Adipocyte (in vitro differentiated cells): ENCODE measurements around the gene IRF2.
A peak's percentile ranks its signal among the peaks of the same experiment; 100 is the strongest.
"Not testable (repeated sequence)": the region's sequence is repeated elsewhere in the genome, so short reads cannot be mapped to it uniquely, and the experiment has no call there.

Experiments used
- DNase-seq: peaks from one replicate; pipeline ENCODE4 v3.0.0-alpha.2; 2015; ENCODE audit warnings: low read depth
- H3K27me3 ChIP-seq: replicated peaks from 2 replicates; pipeline ENCODE4 v1.7.0; 2013; ENCODE audit warnings: mild to moderate bottlenecking, low read length, moderate library complexity; ENCODE audit not compliant: control insufficient read depth, insufficient read depth
- H3K36me3 ChIP-seq: 2 replicates; pipeline ENCODE4 v1.7.0; 2013; ENCODE audit warnings: low read length, mild to moderate bottlenecking, moderate library complexity; ENCODE audit not compliant: control insufficient read depth, insufficient read depth, severe bottlenecking
- H3K4me1 ChIP-seq: 2 replicates; pipeline ENCODE4 v1.7.0; 2013; ENCODE audit warnings: mild to moderate bottlenecking, low read length, moderate library complexity; ENCODE audit not compliant: control insufficient read depth, insufficient read depth
- H3K4me3 ChIP-seq: 2 replicates; pipeline ENCODE4 v1.7.0; 2013; ENCODE audit warnings: mild to moderate bottlenecking, low read length, moderate library complexity
- H3K9ac ChIP-seq: 2 replicates; pipeline ENCODE4 v1.7.0; 2013; ENCODE audit warnings: mild to moderate bottlenecking, low read length, moderate library complexity
- H3K9me3 ChIP-seq: 2 replicates; pipeline ENCODE4 v1.7.0; 2013; ENCODE audit warnings: mild to moderate bottlenecking, low read length, moderate library complexity; ENCODE audit not compliant: control insufficient read depth

The IRF2 gene

DNA sequence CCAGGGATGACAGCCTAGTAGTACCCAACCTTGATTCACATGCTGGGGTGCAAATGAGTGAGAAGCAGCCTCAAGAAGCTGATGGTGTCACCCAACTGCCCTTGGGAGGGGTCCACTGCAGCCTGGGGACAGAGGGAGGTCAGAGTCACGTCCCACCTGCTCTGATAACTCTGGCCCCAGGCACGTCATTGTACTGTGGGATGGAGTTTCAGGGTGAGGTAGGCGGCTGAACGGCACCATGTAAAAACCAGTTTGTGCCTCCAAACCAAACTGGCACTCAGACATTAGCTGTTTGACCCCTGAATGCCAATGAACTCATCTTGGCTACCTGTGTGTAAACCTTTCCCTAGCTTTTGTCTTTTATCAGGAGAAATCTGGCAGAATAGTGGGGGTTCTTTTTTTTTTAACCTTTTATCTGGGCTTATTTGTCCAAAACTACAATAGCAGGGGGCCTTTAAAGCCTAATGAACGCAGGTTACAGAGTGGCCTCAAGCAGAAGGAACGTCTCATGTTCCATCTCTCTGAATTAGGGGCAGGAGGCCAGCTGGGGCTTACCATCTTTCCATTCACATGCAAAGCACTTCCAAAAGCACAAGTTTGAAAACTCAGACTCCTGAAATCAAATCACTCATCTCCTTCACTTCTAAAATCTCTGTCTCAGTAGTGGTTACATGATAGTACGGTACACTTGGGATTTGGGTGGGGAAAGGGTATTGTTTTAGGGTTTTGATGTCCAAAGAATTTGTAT is 89.4 kb downstream of the IRF2 start:
- H3K27me3 ChIP-seq: no peaks in the 10 kb centered on the region
- H3K4me1 ChIP-seq: peaks cover 47% of the 10 kb centered on the region
- DNase-seq: peak; percentile 61
- H3K4me3 ChIP-seq: peak overlapping the region; percentile 72
- peak overlapping the region; percentile 84 for H3K9ac ChIP-seq
- no peaks in the 10 kb centered on the region for H3K9me3 ChIP-seq
- peaks cover 37% of the 10 kb centered on the region for H3K36me3 ChIP-seq

DNA sequence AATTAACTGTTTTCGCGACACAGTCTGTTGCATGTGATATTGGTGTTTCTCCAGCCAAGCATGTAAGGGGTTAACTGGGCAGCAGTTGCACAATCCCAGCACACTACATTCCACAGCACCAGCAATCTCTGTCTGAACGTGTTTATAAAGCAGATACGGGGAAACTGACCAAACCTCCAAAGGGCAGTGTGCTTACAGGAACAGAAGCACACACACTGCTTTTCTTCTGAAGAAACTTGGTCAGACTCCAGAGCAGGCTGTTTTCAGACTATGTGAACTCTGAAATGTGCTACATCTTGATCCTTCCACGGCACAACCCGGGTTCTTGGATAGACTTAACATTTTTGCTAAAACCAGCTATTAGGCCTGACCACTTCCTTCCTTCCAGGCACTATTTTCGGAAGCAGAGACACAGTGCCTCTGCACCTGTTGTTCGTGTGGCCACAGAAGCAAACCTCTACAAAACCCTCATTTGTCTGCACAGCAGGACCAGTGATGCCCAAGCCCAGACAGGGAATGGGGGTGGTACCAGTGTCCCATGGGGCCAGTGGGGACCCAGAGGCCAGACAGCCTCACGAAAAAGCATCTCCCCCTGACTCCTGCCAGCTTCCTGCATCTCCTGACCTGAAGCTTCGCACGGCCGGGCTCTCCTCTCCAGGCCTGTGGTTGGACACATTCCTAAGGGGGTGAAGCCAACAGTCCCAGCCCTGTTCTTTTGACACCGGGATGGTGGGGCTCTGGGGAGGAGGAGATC is 90.1 kb downstream of the IRF2 start:
- Histone ChIP-seq H3K9me3 (no peaks in the 10 kb centered on the region), H3K4me1 (peaks cover 47% of the 10 kb centered on the region), H3K36me3 (peaks cover 29% of the 10 kb centered on the region), H3K4me3 (peak overlapping the region; percentile 72), H3K9ac (peak overlapping the region; percentile 84), H3K27me3 (no peaks in the 10 kb centered on the region)
- DNase-seq: peak; percentile 89

DNA sequence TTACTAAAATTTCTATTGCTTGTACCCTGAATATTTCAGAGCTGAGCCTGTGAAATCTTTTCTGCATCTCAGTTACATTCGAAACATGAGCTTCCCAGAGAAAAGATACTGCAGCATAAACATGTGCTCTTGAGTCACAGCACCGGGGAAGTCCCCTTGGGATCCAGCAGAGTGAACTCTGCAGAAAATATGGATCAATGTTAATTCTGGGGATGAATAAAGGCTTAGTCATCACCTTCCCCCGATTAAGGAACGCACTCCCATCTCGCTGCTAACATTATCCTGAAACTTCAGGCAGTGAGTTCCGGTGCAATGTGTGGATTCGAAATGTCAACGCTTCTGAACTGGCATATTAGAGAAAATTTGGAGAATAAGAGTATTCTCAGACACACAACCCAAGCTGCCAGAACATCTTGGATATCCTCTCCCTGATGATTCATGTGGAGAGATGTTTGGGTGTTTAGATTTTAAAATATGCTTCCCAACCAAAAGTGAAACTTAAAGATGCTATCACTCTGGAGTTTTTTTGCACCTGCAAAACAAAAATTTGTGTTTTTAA is 90.8 kb downstream of the IRF2 start:
- DNase-seq: peak; percentile 93

DNA sequence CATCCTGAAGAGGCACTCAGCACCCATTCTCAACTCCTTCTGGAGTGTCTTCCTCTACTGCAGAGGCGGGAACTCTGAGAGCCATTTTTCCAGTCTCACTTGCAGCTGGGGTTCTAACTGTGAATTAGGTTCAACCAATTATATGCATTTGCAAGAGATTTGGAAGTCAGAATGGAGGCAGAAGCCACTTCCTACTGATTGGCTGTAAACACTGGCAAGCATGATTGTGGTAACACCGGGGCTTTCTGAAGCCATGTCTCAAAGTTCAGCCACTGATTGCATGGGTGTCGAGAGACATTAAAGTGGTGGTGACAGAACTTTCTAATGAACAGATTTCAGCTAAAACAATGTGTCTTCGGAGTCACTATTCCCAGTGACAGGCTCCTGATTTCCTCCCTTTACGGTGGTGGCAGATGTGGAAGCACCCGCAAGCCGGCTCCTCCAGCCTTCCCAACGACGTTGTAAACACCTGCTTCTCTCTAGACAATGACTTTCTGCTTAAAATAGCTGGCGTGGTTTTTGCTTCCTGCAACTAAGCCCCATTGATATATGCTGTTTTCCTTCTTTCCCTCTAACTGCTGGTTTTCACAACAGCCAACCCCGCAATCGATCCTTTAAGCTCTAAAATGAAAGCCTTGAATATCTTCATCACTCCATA is 92.0 kb downstream of the IRF2 start:
- Histone ChIP-seq H3K36me3 (peaks cover 10% of the 10 kb centered on the region), H3K4me1 (peaks cover 47% of the 10 kb centered on the region), H3K27me3 (no peaks in the 10 kb centered on the region), H3K4me3 (peak overlapping the region; percentile 72), H3K9ac (peak overlapping the region; percentile 84), H3K9me3 (no peaks in the 10 kb centered on the region)
- DNase-seq: no peak

More for the DNA sequence above, 90.8 kb downstream of the IRF2 start:
- peaks cover 23% of the 10 kb centered on the region for H3K36me3 ChIP-seq
- H3K27me3 ChIP-seq: no peaks in the 10 kb centered on the region
- no peaks in the 10 kb centered on the region for H3K9me3 ChIP-seq
- H3K4me3 ChIP-seq: peak overlapping the region; percentile 72
- peak overlapping the region; percentile 84 for H3K9ac ChIP-seq
- peaks cover 47% of the 10 kb centered on the region for H3K4me1 ChIP-seq

DNA sequence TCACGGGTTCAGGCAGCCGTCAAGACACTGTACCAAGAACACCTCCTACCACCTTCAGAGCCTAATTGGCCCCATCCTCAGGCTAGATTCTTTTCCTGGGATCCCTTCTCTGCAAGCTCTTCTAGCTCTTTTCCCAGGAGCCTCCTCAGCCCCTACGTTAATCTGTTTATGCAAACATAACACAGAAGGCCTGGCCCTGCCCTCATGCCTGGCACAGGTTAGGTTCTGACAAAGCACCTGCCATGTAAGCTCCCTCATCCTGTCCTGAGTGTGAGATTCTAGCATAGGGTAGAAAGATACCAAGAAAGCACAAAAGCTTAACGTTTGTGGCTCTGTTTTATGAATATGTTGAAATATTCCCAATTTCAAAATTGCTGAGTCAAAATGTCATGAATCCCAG is 93.6 kb downstream of the IRF2 start:
- Histone ChIP-seq H3K9me3 (no peaks in the 10 kb centered on the region), H3K27me3 (no peaks in the 10 kb centered on the region), H3K36me3 (no peaks in the 10 kb centered on the region), H3K9ac (no peak overlapping the region), H3K4me3 (no peak overlapping the region), H3K4me1 (peaks cover 47% of the 10 kb centered on the region)
- DNase-seq: no peak

DNA sequence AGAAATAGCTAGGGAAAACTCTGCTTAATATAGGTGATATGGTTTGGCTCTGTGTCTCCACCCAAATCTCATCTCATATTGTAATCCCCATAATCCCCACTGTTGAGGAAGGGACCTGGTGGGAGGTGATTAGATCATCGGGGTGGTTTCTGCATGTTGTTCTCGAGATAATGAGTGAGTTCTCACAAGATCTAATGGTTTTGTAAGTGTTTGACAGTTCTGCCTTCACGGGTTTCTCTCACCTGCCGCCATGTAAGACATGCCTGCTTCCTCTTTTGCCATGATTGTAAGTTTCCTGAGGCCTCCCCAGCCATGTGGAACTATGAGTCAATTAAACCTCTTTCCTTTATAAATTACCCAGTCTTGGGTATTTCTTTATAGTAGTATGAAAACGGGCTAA is 94.1 kb downstream of the IRF2 start:
- not testable (repeated sequence) for H3K9ac ChIP-seq, H3K36me3 ChIP-seq, DNase-seq, H3K9me3 ChIP-seq, H3K27me3 ChIP-seq, H3K4me3 ChIP-seq
- peaks cover 46% of the 10 kb centered on the region for H3K4me1 ChIP-seq

DNA sequence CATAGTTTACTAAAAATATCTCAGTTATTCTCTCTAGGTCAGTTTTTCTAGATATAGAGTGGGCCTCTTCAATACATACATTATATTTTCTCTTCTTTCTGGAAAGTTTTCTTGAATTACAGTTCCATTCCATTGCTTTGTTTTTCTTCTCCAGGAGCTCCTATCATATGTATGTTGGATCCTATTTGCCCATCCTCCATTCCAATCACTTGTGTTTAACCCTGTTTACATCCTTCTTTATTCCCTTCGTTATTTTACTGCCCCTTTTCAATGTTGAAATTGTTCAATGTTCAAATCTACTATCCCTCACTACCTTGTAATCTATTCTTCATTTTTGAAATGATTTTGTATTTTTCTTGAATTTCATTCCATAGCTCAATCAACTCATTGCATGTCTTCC is 97.4 kb downstream of the IRF2 start:
- no peak for DNase-seq
- Histone ChIP-seq H3K36me3 (no peaks in the 10 kb centered on the region), H3K9me3 (no peaks in the 10 kb centered on the region), H3K4me1 (peaks cover 20% of the 10 kb centered on the region), H3K27me3 (no peaks in the 10 kb centered on the region), H3K9ac (no peak overlapping the region), H3K4me3 (no peak overlapping the region)

DNA sequence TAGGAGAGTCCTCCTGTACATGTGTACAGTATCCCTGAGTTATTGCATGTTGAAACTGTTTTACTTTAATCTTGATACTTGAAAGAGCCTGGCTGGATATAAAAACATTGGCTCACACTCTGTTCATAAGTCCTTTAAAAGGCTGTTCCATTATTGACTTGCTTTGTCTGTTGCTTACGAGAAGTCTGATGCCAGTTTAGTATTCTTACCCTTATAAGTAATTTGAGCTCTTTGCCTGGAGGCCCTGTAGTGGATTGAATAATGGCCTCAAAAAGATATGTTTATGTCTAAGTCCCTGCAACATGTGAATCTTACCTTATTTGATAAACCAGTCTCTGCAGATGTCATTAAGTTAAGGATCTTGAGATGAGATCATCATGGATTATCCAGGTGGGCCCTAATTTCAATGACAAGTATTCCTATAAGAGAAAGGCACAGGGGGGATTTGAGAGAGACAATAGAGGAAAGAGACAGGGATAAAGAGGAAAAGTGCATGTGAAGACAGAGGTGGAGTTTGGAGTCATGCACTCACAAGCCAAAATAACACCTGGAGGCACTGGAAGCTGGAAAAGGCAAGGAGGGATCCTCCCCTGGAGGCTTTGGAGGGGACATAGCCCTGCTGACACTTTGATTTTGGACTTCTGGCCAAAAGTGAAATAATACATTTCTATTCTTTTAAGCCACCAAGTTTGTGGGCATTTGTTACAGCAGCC is 98.1 kb downstream of the IRF2 start:
- peaks cover 13% of the 10 kb centered on the region for H3K4me1 ChIP-seq
- peak; percentile 23 for DNase-seq
- no peaks in the 10 kb centered on the region for H3K36me3 ChIP-seq
- no peaks in the 10 kb centered on the region for H3K9me3 ChIP-seq
- no peak overlapping the region for H3K4me3 ChIP-seq
- no peaks in the 10 kb centered on the region for H3K27me3 ChIP-seq
- H3K9ac ChIP-seq: no peak overlapping the region

DNA sequence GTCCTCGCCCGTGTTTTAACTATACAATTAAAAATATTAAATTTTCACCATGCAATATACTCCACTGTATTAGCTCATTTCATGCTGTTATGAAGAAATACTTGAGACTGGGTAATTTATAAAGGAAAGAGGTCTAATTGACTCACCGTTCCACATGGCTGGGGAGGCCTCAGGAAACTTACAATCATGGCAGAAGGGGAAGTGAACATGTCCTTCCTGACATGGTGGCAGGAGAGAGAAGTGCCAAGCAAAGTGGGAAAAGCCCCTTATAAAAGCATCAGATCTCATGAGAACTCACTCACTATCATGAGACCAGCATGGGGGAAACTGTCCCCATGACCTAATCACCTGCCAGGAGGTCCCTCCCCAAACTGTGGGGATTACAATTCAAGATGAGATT is 98.7 kb downstream of the IRF2 start:
- not testable (repeated sequence) for DNase-seq, H3K4me3 ChIP-seq, H3K9me3 ChIP-seq, H3K27me3 ChIP-seq, H3K36me3 ChIP-seq, H3K9ac ChIP-seq
- peaks cover 10% of the 10 kb centered on the region for H3K4me1 ChIP-seq

DNA sequence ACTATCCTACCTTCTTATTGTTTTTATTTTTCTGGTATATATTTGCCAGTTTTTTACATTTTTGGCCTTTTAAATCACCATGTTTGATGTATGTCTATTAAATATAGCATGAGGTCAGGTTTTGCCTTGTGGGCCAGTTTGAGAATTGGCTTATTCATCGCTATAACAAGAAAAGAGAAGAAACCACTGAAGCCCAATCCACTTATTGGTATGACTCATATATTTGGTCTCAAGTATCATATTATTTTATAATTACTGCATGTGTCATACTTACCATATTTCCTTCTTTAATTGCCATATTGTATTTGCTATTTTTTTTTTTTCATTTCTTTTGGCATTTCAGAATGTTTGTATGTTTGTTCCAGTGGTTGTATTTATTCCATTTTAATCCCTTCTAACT is 99.3 kb downstream of the IRF2 start:
- Histone ChIP-seq H3K9me3 (no peaks in the 10 kb centered on the region), H3K4me1 (peaks cover 11% of the 10 kb centered on the region), H3K4me3 (no peak overlapping the region), H3K36me3 (no peaks in the 10 kb centered on the region), H3K27me3 (no peaks in the 10 kb centered on the region), H3K9ac (no peak overlapping the region)
- no peak for DNase-seq
